Erythroblast (primary cell): ENCODE measurements around the gene ITPRIPL2.

Experiments
- DNase-seq, 2 experiments: peaks; one replicate each; lab custom pipeline; 2025; lab: John Stamatoyannopoulos, UW
- GATA1 ChIP-seq: IDR thresholded peaks from 2 replicates; pipeline ENCODE4 v1.6.1; 2011; ENCODE audit warnings: low read depth, mild to moderate bottlenecking, control low read depth, low read length, moderate library complexity
- POLR2A ChIP-seq: IDR thresholded peaks from 2 replicates; pipeline ENCODE4 v1.6.1; 2011; ENCODE audit warnings: mild to moderate bottlenecking, low read length

ITPRIPL2 gene

DNA sequence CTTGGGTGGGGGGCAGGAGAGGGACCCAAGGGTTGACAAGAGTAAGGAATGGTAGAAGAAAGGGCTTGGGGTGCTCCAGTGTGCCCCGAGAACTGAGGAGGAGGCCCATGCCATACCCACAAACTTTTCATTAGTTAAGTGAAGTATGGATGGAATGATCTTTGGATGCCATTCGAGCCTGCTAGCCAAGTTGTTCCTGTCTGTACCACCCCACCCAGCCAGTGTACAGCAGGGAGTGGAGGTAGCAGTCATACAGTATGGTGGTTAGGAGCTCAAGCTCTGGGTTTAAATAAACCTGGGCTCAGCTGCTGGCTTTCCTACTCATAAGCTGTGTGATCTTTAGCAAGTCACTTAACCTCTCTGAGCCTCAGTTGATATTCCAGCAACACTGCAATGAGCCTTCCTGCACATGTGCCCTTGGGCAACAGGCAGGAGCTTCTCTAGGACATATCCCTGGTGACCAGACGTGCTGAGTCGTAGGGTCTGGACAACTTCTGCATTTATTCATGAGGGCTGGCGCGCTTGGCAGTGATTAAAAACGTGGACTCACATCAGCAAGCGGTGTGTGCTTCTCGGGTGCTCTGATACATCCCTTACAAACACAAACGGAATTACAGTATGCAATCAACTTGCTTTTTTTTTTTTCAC lies 22.9 kb downstream of the ITPRIPL2 start:
- DNase-seq = no peak
- TF ChIP-seq POLR2A (no peak), GATA1 (no peak)

DNA sequence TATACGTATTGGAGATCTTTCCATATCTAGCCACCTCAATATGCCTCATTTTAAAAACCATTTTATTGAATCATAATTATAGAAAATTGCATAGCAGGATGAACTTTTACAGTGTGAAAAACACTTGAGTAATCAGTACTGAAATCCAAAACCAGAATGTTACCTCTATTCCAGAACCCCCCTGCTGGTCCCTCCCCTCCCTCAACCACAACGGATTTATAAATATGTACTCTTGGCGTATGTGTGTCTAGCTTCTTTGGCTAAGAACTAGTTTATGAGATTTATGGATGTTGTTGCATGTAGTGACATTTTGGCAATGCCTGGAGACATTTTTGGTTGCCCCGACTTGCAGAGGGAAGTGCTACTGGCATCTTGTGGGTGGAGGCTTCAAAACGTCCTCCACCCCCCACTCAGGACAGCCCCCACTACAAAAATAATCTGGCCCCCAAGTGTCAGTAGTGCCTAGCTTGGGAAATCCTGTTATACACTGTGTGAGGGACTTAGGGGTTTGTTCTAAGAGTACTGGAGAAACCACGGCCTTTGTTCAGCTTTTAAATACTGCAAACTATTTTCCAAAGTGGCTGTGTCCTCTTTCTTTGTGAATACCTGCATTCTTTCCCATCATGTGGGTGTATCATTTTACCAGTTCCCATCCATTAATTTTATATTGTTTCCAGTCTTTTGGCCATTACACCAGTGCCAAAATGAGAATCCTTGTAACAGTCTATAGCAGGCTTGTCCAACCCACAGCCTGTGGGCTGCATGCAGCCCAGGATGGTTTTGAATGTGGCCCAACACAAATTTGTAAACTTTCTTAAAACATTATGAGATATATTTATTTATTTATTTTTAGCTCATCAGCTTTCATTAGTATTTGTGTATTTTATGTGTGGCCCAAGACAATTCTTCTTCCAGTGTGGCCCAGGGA lies 23.7 kb downstream of the ITPRIPL2 start:
- TF ChIP-seq POLR2A = no peak
- TF ChIP-seq GATA1 = no peak
- DNase-seq = no peak

DNA sequence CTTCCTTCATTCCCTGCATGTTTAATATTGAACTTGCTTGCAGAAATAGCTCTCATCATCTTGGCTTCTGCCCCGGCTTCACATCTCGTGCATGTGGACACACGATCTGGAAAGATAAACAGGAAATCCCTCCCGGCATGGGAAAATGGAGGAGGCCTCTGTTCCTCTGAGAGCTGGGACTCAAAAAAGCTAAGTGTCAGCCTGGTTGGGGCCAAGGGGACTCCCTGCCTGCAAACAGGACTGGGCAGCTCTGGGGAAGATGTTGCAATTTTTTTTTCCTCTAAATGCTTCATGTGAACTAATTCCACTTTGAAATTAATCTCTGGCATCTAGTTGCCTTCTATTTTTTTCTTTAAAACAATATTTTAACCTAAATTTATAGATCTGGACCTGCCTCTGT lies 24.8 kb downstream of the ITPRIPL2 start:
- no peak for DNase-seq
- TF ChIP-seq POLR2A (no peak), GATA1 (no peak)

GRCh38 chr16:19139436-19140091 lies 25.8 kb downstream of the ITPRIPL2 start:
- TF ChIP-seq POLR2A (no peak), GATA1 (no peak)
- DNase-seq = no peak

DNA sequence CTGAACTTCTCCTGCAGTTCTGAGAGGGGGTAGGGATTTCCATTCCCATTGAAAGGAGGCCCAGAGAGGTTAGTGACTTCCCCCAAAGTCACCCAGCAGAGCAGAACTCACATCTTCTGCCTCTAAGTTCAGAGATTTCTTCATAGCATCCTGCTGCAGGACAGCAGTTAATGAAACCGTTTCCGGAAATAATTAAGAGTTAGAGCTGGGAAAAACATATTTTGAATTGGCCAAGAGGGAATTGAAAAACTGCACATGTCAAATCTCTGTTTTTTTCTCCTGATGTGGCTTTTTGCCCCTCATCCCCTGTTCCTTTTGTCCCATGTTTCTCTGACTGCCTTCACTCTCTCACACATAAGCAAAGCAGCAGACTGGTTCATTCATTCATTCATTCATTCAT lies 26.6 kb downstream of the ITPRIPL2 start:
- DNase-seq = no peak
- no peak for TF ChIP-seq GATA1
- no peak for TF ChIP-seq POLR2A

GRCh38 chr16:19142939-19143598 lies 29.3 kb downstream of the ITPRIPL2 start:
- TF ChIP-seq POLR2A (no peak), GATA1 (no peak)
- DNase-seq = no peak

- no peak for DNase-seq
- TF ChIP-seq POLR2A = no peak
- no peak for TF ChIP-seq GATA1
These were observed 29.8 kb downstream of the ITPRIPL2 start for GRCh38 chr16:19143599-19143956.

GRCh38 chr16:19145010-19145409 lies 31.2 kb downstream of the ITPRIPL2 start:
- TF ChIP-seq GATA1 = no peak
- TF ChIP-seq POLR2A = no peak
- no peak for DNase-seq

GRCh38 chr16:19147126-19147525 lies 33.4 kb downstream of the ITPRIPL2 start:
- no peak for TF ChIP-seq GATA1
- no peak for DNase-seq

DNA sequence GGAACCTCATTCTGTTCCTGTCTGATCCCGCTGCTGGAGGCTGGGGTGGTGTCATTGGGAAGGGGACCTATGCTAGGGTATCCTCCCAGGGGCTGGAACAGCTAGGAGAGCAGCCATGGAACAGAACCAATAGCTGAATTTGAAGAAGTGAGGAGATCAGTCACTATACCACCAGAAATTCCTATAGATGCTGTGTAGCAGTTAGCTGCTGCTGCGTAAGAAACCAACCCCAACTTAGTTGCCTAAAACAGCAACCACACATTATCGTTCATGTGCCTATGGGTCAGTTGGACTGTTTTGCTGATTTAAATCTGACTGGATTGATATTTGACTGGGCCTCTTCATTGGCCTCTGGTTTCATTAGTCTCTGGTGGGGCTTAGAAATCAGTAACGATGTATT lies 33.9 kb downstream of the ITPRIPL2 start:
- TF ChIP-seq GATA1 = no peak
- DNase-seq = no peak

- no peak for TF ChIP-seq GATA1
- no peak for TF ChIP-seq POLR2A
- no peak for DNase-seq
These were observed 34.4 kb downstream of the ITPRIPL2 start for GRCh38 chr16:19148189-19148588.

GRCh38 chr16:19151310-19151709 lies 37.5 kb downstream of the ITPRIPL2 start:
- TF ChIP-seq GATA1 = no peak
- no peak for TF ChIP-seq POLR2A
- DNase-seq = no peak

DNA sequence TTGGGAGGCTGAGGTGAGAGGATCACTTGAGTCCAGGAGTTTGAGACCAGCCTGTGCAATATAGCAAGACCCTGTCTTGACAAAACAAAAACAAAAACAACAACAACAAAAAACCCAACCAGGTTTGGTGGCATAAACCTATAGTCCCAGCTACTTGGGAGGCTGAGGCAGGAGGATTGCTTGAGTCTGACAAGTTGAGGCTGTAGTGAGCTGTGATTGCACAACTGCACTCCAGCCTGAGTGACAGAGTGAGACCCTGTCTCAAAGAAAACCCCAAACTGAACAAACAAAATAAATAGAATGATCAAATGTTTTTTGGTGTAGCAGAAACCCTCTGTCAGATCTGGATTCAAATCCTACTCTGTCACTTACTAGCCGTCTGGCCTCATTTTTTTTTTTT lies 38.3 kb downstream of the ITPRIPL2 start:
- no peak for TF ChIP-seq POLR2A
- no peak for TF ChIP-seq GATA1
- DNase-seq = no peak
